Mesenchymal stem cell (in vitro differentiated cells and primary cell): Measurements from ENCODE around the gene IL9.

ENCODE experiments used
- DNase-seq: peaks from one replicate; pipeline ENCODE4 v3.0.0-alpha.2; 2013
- H2AFZ ChIP-seq: one replicate; pipeline ENCODE4 v1.6.1; 2013; ENCODE audit warnings: low read depth, mild to moderate bottlenecking, control low read depth, inconsistent platforms, low read length, moderate library complexity
- H2AK5ac ChIP-seq: 2 replicates; pipeline ENCODE4 v1.6.1; 2013; ENCODE audit warnings: low read length, moderate library complexity, mild to moderate bottlenecking, inconsistent platforms; ENCODE audit not compliant: severe bottlenecking
- H2BK120ac ChIP-seq: one replicate; pipeline ENCODE4 v1.6.1; 2013; ENCODE audit warnings: low read depth, mild to moderate bottlenecking, inconsistent platforms, low read length, moderate library complexity
- H2BK12ac ChIP-seq, 2 experiments: one replicate each; pipeline ENCODE4 v1.6.1; 2013; ENCODE audit warnings: inconsistent platforms in 2 of 2, low read length in 2 of 2, mild to moderate bottlenecking in 2 of 2, moderate library complexity in 2 of 2, control low read depth in 1 of 2
- H2BK15ac ChIP-seq: one replicate; pipeline ENCODE4 v1.6.1; 2013; ENCODE audit warnings: mild to moderate bottlenecking, low read depth, inconsistent platforms; ENCODE audit not compliant: poor library complexity, severe bottlenecking
- H2BK5ac ChIP-seq: 2 replicates; pipeline ENCODE4 v1.6.1; 2013; ENCODE audit warnings: low read depth, mild to moderate bottlenecking, low read length, control low read depth, inconsistent platforms; ENCODE audit not compliant: poor library complexity, severe bottlenecking
- H3K14ac ChIP-seq, 2 experiments: one replicate each; pipeline ENCODE4 v1.6.1; 2013; ENCODE audit warnings: inconsistent platforms in 2 of 2, low read length in 2 of 2, control low read depth in 1 of 2, mild to moderate bottlenecking in 1 of 2, moderate library complexity in 1 of 2
- H3K18ac ChIP-seq, 2 experiments: one replicate each; pipeline ENCODE4 v1.6.1; 2013; ENCODE audit warnings: inconsistent platforms in 2 of 2, low read length in 2 of 2, control low read depth in 1 of 2, low read depth in 1 of 2, mild to moderate bottlenecking in 1 of 2
- H3K23ac ChIP-seq, 2 experiments: one replicate each; pipeline ENCODE4 v1.6.1; 2013; ENCODE audit warnings: inconsistent platforms in 2 of 2, low read length in 2 of 2, mild to moderate bottlenecking in 2 of 2, moderate library complexity in 2 of 2, control low read depth in 1 of 2
- H3K27ac ChIP-seq: 2 replicates; pipeline ENCODE4 v1.5.1; 2013; ENCODE audit warnings: mild to moderate bottlenecking, moderate library complexity, low read length, control low read depth, inconsistent platforms; ENCODE audit not compliant: poor library complexity, severe bottlenecking
- H3K27me3 ChIP-seq, 2 experiments: 2 replicates each; pipeline versions ENCODE4 v1.6.1 to v1.7.0; 2013; ENCODE audit warnings: low read length in 2 of 2, mild to moderate bottlenecking in 2 of 2, moderate library complexity in 2 of 2, control low read depth in 1 of 2, inconsistent platforms in 1 of 2; ENCODE audit not compliant: control insufficient read depth in 1 of 2, insufficient read depth in 1 of 2
- H3K36me3 ChIP-seq, 2 experiments: 2 replicates each; pipeline versions ENCODE4 v1.6.1 to v1.7.0; 2013; ENCODE audit warnings: low read length in 2 of 2, control low read depth in 1 of 2, inconsistent platforms in 1 of 2, low read depth in 1 of 2, mild to moderate bottlenecking in 1 of 2; ENCODE audit not compliant: insufficient read depth in 2 of 2, control insufficient read depth in 1 of 2
- H3K4ac ChIP-seq, 2 experiments: one replicate each; pipeline ENCODE4 v1.6.1; 2013; ENCODE audit warnings: inconsistent platforms in 2 of 2, low read length in 2 of 2, mild to moderate bottlenecking in 2 of 2, moderate library complexity in 2 of 2, control low read depth in 1 of 2, low read depth in 1 of 2
- H3K4me1 ChIP-seq: 2 replicates; pipeline ENCODE4 v1.6.1; 2013; ENCODE audit warnings: low read depth, low read length, control low read depth; ENCODE audit not compliant: control insufficient read depth, insufficient read depth
- H3K4me2 ChIP-seq: 2 replicates; pipeline ENCODE4 v1.6.1; 2013; ENCODE audit warnings: low read length, mild to moderate bottlenecking, inconsistent platforms; ENCODE audit not compliant: poor library complexity, severe bottlenecking
- H3K4me3 ChIP-seq, 2 experiments: 2 replicates each; pipeline versions ENCODE4 v1.5.1 to v1.7.0; 2013; ENCODE audit warnings: low read length in 2 of 2, mild to moderate bottlenecking in 2 of 2, control low read depth in 1 of 2, low read depth in 1 of 2; ENCODE audit not compliant: insufficient read depth in 1 of 2
- H3K79me1 ChIP-seq: replicated peaks from 2 replicates; pipeline ENCODE4 v1.6.1; 2013; ENCODE audit warnings: mild to moderate bottlenecking, control low read depth, low read length, inconsistent platforms; ENCODE audit not compliant: poor library complexity, severe bottlenecking
- H3K9ac ChIP-seq: 2 replicates; pipeline ENCODE4 v1.7.0; 2013; ENCODE audit warnings: mild to moderate bottlenecking, low read length, moderate library complexity
- H3K9me3 ChIP-seq: 2 replicates; pipeline ENCODE4 v1.7.0; 2013; ENCODE audit warnings: mild to moderate bottlenecking, low read length; ENCODE audit not compliant: control insufficient read depth
- H4K8ac ChIP-seq: one replicate; pipeline ENCODE4 v1.6.1; 2013; ENCODE audit warnings: inconsistent platforms, mild to moderate bottlenecking, low read length, moderate library complexity
- H4K91ac ChIP-seq: one replicate; pipeline ENCODE4 v1.6.1; 2013; ENCODE audit warnings: mild to moderate bottlenecking, low read length, inconsistent platforms
- WGBS: methylation state at CpG from one replicate; pipeline ENCODE4 v1.1.7; 2013; ENCODE audit warnings: mixed read lengths; 5-methylcytosine and 5-hydroxymethylcytosine counted together

Gene IL9

GRCh38 chr5:135873831-135874230, 21.8 kb downstream of the IL9 start:
- Histone ChIP-seq H3K9me3 (no peaks in the 10 kb centered on the region), H3K4me1 (peaks cover 15% of the 10 kb centered on the region), H3K9ac (no peak overlapping the region), H3K4me2 (no peak overlapping the region), H4K91ac (no peak overlapping the region), H3K27ac (no peak overlapping the region), H3K18ac (no peak overlapping the region), H3K36me3 (no peaks in the 10 kb centered on the region), H3K4ac (no peak overlapping the region), H3K4me3 (no peak overlapping the region), H4K8ac (no peak overlapping the region), H3K27me3 (peaks cover 22 to 37% of the 10 kb centered on the region in 2 experiments), H2AFZ (no peak overlapping the region), H2BK12ac (no peak overlapping the region), H3K23ac (no peak overlapping the region), H2BK15ac (no peak overlapping the region), H2AK5ac (no peak overlapping the region), H2BK120ac (no peak overlapping the region), H3K79me1 (no peaks in the 10 kb centered on the region), H2BK5ac (no peak overlapping the region), H3K14ac (no peak overlapping the region)
- 76% methylated on average over 5 of the region's 5 CpGs for WGBS
- DNase-seq, result no peak

GRCh38 chr5:135871268-135871915, 24.2 kb downstream of the IL9 start:
- Histone ChIP-seq H3K4me1 (peaks cover 2% of the 10 kb centered on the region), H3K4me2 (no peak overlapping the region), H3K4ac (no peak overlapping the region), H3K14ac (no peak overlapping the region), H4K8ac (no peak overlapping the region), H4K91ac (no peak overlapping the region), H3K79me1 (no peaks in the 10 kb centered on the region), H3K18ac (no peak overlapping the region), H3K27me3 (peaks cover 25 to 48% of the 10 kb centered on the region in 2 experiments), H3K9ac (no peak overlapping the region), H2BK120ac (no peak overlapping the region), H2BK12ac (no peak overlapping the region), H3K9me3 (no peaks in the 10 kb centered on the region), H2AFZ (no peak overlapping the region), H2BK15ac (no peak overlapping the region), H2AK5ac (no peak overlapping the region), H3K36me3 (no peaks in the 10 kb centered on the region), H3K23ac (no peak overlapping the region), H3K4me3 (no peak overlapping the region), H2BK5ac (no peak overlapping the region), H3K27ac (no peak overlapping the region)
- 72% methylated on average over 11 of the region's 11 CpGs for WGBS
- DNase-seq, result no peak

- H4K8ac ChIP-seq, result no peak overlapping the region
- H3K4me2 ChIP-seq, result no peak overlapping the region
- no peak overlapping the region for H3K4me3 ChIP-seq
- H3K23ac ChIP-seq, result no peak overlapping the region
- WGBS, result 93% methylated on average over 2 of the region's 3 CpGs
- H2AFZ ChIP-seq, result no peak overlapping the region
- H3K14ac ChIP-seq, result no peak overlapping the region
- no peaks in the 10 kb centered on the region for H3K9me3 ChIP-seq
- no peak overlapping the region for H3K18ac ChIP-seq
- H3K27ac ChIP-seq, result no peak overlapping the region
- H2BK15ac ChIP-seq, result no peak overlapping the region
- peaks cover 2% of the 10 kb centered on the region for H3K4me1 ChIP-seq
- no peak overlapping the region for H3K9ac ChIP-seq
- no peak overlapping the region for H2BK120ac ChIP-seq
- H3K79me1 ChIP-seq, result no peaks in the 10 kb centered on the region
- no peaks in the 10 kb centered on the region for H3K36me3 ChIP-seq
- DNase-seq, result no peak
- H3K27me3 ChIP-seq, result peaks cover 25 to 55% of the 10 kb centered on the region in 2 experiments
- H2AK5ac ChIP-seq, result no peak overlapping the region
- no peak overlapping the region for H4K91ac ChIP-seq
- no peak overlapping the region for H2BK5ac ChIP-seq
- no peak overlapping the region for H3K4ac ChIP-seq
- H2BK12ac ChIP-seq, result no peak overlapping the region
Observed at GRCh38 chr5:135869935-135870334, 25.7 kb downstream of the IL9 start.

GRCh38 chr5:135869276-135869675, 26.4 kb downstream of the IL9 start:
- Histone ChIP-seq H3K4me1 (peaks cover 1% of the 10 kb centered on the region), H3K36me3 (no peaks in the 10 kb centered on the region), H3K9ac (no peak overlapping the region), H3K4me2 (no peak overlapping the region), H4K8ac (no peak overlapping the region), H3K14ac (no peak overlapping the region), H3K79me1 (no peaks in the 10 kb centered on the region), H2BK120ac (no peak overlapping the region), H3K4me3 (no peak overlapping the region), H3K9me3 (no peaks in the 10 kb centered on the region), H2BK5ac (no peak overlapping the region), H3K27me3 (peaks cover 21 to 59% of the 10 kb centered on the region in 2 experiments), H4K91ac (no peak overlapping the region), H2BK12ac (no peak overlapping the region), H3K4ac (no peak overlapping the region), H3K23ac (no peak overlapping the region), H3K18ac (no peak overlapping the region), H3K27ac (no peak overlapping the region), H2AK5ac (no peak overlapping the region), H2BK15ac (no peak overlapping the region), H2AFZ (no peak overlapping the region)
- no peak for DNase-seq
- 74% methylated on average over 2 of the region's 2 CpGs for WGBS
